ENCODE measurements around the gene INTS2. TPM values are rescaled to one million over a fixed set of nuclear protein-coding genes. Genes with fewer than 3 reads are reported as not detected.

Gene INTS2
- total RNA-seq, 1 experiment from 2014 or later = 20.8 TPM

- no peak overlapping the region for H2BK5ac ChIP-seq (ENCODE audit: insufficient read length, low read length)
- H3K27ac ChIP-seq (ENCODE audit: insufficient read length, low read depth, low read length) = no peak overlapping the region
- Mint-ChIP-seq H3K36me3 (ENCODE audit: insufficient read depth in 1 of 3, low read depth in 3 of 3) (peaks cover 0 to 36% (median 29%) of the 10 kb centered on the region in 3 experiments; a peak in 6 of 7 replicates), H3K27me3 (ENCODE audit: low read depth) (no peaks in the 10 kb centered on the region), H3K27ac (no peak overlapping the region), H3K4me3 (no peak overlapping the region), H3K4me1 (no peaks in the 10 kb centered on the region), H3K9me3 (no peaks in the 10 kb centered on the region)
- H3K4ac ChIP-seq (ENCODE audit: low read depth, low read length) = no peak overlapping the region
- no peak overlapping the region for H2BK20ac ChIP-seq (ENCODE audit: low read depth, low read length, poor library complexity, severe bottlenecking)
- H3K18ac ChIP-seq (ENCODE audit: insufficient read length, low read depth, low read length) = no peak overlapping the region
- no peak overlapping the region for H3K9ac ChIP-seq (ENCODE audit: extremely low read depth, insufficient read length, low read length)
- no peaks in the 10 kb centered on the region for H3K79me2 ChIP-seq (ENCODE audit: insufficient read depth, low read length)
- TF ChIP-seq, protein P1, sequence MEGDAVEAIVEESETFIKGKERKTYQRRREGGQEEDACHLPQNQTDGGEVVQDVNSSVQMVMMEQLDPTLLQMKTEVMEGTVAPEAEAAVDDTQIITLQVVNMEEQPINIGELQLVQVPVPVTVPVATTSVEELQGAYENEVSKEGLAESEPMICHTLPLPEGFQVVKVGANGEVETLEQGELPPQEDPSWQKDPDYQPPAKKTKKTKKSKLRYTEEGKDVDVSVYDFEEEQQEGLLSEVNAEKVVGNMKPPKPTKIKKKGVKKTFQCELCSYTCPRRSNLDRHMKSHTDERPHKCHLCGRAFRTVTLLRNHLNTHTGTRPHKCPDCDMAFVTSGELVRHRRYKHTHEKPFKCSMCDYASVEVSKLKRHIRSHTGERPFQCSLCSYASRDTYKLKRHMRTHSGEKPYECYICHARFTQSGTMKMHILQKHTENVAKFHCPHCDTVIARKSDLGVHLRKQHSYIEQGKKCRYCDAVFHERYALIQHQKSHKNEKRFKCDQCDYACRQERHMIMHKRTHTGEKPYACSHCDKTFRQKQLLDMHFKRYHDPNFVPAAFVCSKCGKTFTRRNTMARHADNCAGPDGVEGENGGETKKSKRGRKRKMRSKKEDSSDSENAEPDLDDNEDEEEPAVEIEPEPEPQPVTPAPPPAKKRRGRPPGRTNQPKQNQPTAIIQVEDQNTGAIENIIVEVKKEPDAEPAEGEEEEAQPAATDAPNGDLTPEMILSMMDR (conservative IDR thresholded peaks at IDR 0.05) = no peak
- no peak overlapping the region for H3K23ac ChIP-seq (ENCODE audit: insufficient read length, low read depth, low read length)
- WGBS (ENCODE audit: extremely low coverage, insufficient read length, low lambda C conversion rate) = no CpG with 5 or more reads among the region's 2 CpGs
- no peak overlapping the region for H2AK5ac ChIP-seq (ENCODE audit: insufficient read length, low read length)
- no peak overlapping the region for H2BK120ac ChIP-seq (ENCODE audit: low read depth, low read length, poor library complexity, severe bottlenecking)
- DNase-seq = no peak
- H3K4me2 ChIP-seq (ENCODE audit: insufficient read depth, insufficient read length, low read length) = no peak overlapping the region
- H3K23me2 ChIP-seq (ENCODE audit: insufficient read length, low read depth, low read length, poor library complexity, severe bottlenecking) = no peaks in the 10 kb centered on the region
- H3K27me3 ChIP-seq (ENCODE audit: insufficient read depth, low read length) = no peaks in the 10 kb centered on the region
- H4K20me1 ChIP-seq (ENCODE audit: control insufficient read depth, insufficient read depth, insufficient read length) = no peaks in the 10 kb centered on the region
- H2BK12ac ChIP-seq (ENCODE audit: insufficient read length, low read depth, low read length) = no peak overlapping the region
- H2AFZ ChIP-seq (ENCODE audit: low read length) = no peak overlapping the region
- no peaks in the 10 kb centered on the region for H3K79me1 ChIP-seq (ENCODE audit: insufficient read depth, low read depth, low read length, poor library complexity, severe bottlenecking)
- H3T11ph ChIP-seq (ENCODE audit: low read length) = no peak overlapping the region
- H3K9me3 ChIP-seq (ENCODE audit: control insufficient read depth, low read depth, low read length) = no peaks in the 10 kb centered on the region
- H3K14ac ChIP-seq (ENCODE audit: insufficient read depth, low read length) = no peak overlapping the region
- H3K56ac ChIP-seq (ENCODE audit: insufficient read length, low read depth, low read length) = no peak overlapping the region
- no peak overlapping the region for H2BK15ac ChIP-seq (ENCODE audit: low read depth, low read length)
- H4K8ac ChIP-seq (replicated peaks; ENCODE audit: insufficient read length, low read depth, low read length) = no peak overlapping the region
- no peak overlapping the region for H4K5ac ChIP-seq (ENCODE audit: insufficient read length, low read depth, low read length)
- no peaks in the 10 kb centered on the region for H3K4me1 ChIP-seq (ENCODE audit: insufficient read depth, low read length)
- no peak overlapping the region for H4K91ac ChIP-seq (ENCODE audit: insufficient read length, low read depth, low read length)
Measured at GRCh38 chr17:61878520-61878919, 49.3 kb downstream of the INTS2 start.
